ENCODE data around the gene PSKH1.

PSKH1 gene

DNA sequence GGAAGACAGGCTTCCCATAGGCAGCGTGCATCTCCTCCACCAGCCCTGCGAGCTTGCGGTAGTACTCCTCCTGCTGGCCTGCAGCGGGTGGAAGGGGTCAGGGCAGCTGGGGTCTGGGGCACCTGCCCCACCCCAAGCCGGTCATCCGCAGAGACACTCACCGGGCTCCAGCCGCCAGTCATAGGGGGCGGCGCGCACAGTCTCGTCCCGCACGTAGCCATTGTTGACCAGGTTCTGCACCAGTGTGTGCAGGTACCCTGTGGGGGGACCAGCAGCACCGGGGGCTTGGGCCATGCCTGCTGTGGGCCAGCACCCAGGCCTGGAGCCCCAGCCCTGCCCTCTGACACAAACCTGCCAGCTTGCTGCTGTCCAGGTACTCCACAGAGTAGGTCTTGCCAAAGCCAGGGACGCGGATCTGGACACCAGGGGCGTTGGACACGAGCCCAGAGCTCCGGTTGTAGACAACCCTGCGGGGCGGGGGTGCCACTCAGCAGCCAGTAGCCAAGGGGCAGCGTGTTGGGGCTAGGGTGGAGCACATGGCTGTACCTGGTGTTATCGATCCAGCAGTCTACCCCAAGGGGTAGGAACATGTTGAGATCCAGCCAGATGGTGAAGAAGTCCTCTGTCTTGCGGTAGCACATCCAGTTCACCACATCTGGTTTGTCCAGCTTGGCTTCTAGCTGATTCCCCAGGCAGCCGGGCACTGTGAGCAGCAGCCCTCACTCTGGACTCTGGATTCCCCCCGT is 49.6 kb downstream of the PSKH1 start:
- DNase-seq, result no peak

DNA sequence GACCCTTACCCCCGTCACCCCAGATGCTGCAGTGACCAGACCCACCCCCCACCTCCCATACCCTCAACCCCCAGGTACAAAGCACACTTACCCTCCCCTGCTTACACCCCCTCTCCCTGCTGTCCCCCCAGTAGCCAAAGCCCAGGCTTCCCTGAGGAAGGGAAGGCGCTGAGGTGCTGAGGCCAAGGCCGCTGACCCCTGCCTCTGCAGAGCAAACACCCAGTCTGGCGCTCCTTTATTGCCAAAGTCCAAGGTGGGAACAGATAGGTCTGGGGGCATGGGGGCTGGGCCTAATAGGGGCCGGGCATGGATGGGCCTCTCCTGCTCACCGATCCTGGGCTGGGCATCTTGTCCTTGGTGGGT is 50.2 kb downstream of the PSKH1 start:
- no peak for DNase-seq

DNA sequence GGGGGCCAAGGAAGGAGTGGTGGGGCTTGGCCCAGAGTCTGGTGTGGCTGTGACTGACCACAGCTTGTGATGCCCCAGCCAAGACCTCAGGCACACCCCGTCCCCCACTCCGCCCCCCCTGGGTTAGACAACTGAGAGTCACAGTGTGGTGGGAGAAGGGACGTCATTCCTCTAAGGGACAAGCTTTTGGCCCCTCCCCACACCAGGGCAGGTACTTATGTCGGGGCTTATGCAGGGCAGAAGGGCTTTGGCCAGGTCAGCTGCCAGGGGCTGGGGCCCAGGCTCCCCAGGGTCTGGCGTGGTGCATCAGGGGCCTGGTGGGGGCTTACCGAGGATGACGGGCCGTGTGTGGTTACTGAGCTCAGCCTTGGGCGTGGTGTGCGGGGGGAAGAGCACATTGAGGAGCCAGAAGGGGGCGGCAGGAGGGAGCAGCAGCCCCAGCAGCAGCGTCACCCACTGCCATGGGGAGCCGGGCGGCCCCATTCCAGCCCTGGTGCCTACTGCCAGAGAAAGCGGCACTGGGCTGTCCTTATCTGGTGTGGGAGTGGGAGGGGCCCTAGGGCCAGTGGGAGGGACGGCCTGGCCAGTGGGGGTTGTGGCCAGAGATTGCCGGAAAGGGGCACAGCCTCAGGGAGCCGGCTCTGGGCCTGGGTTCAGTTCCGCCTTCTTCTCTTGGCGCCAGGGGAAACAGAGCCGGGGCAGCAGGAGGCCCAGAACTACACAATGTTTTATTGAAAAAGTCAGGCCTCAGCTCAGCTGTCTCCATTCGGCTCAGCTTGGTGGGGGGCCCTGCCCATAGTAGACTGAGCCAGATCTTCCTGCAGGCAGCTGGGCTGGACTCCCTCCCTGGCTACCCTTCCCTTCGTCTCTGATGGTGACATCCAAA is 50.8 kb downstream of the PSKH1 start, which contains the start of gene LCAT:
LCAT (minus strand) TSS at position 502 of the 886 bp plus-strand sequence; CDS start at position 483, 19 bp downstream.
- no peak for DNase-seq

DNA sequence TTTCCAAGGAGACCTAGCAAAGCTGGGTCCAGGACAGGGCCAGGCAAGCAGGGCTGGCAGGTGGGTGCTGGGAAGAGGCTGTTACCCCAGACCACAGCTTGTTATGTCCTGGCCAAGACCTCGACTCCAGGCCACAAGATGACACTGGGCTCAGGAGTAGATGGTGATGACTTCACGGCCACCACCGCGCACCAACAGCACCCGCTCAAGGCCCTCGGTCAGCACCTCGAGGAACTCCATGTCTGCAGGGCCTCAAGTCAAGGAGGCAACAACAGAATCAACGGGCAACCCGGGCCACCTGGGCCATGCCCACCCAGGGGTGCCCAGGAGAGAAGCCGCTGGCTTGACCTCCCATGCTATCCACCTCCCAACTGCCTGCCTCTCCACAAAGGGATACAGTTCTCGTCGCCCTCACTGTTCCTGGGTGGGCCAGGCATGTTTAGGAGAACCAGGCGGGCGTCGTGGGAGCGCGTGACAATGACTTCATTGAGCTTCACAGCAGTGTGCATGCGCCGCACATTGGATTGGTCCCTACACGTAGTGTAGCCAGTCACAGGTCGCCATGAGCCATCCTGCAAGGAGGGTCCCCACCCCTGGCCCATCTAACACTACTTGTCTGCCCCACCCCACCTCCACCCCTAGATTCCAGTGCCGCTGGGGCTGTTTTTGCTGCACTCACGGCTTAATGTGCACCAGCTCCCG is 51.8 kb downstream of the PSKH1 start:
- no peak for DNase-seq

DNA sequence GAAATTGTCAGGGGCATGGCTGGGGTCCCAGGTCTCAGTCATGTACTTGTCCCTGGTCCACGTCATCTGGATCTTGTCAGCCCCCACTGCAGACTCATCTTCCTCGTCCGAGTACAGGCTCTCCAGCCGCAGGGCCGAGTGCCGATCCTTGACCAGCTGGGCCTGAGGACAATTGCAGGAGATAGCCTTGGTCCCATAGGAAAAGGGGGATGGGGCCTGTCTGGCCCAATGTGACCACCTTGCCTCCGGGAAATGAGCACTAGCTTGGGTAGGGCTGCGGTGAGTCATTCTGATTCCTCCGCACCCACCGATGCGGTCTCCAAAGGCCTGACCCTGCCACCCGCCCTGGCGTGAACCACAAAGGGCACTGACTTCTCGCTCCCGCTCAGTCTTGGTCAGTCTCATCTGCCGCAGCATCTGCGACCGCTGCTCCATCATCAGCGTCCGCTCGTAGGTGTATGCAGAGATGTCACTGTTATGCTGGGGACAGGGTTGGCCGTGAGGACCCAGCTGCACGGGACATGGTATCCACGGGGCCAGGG is 52.4 kb downstream of the PSKH1 start:
- DNase-seq, result no peak

DNA sequence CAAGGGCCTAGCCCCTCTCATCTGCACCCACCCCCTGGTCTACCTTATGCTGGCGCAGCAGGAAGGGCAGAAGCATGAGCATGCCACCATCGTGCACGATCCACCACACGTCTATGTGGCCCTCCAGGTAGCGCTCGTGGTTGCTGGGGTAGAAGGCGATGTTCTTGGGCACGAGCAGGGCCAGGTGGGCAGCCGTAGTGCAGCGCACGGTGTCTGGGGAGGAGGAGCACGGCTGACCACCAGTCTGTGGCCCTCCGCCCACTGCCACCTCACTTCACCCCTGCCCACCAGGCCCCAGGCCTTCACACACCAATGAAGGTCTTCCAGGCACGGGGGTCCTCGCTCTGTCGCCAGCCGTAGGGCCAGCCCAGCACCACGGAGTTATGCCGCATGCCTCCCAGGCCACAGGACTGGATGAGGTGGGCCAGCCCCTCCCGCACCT is 53.1 kb downstream of the PSKH1 start:
- no peak for DNase-seq

DNA sequence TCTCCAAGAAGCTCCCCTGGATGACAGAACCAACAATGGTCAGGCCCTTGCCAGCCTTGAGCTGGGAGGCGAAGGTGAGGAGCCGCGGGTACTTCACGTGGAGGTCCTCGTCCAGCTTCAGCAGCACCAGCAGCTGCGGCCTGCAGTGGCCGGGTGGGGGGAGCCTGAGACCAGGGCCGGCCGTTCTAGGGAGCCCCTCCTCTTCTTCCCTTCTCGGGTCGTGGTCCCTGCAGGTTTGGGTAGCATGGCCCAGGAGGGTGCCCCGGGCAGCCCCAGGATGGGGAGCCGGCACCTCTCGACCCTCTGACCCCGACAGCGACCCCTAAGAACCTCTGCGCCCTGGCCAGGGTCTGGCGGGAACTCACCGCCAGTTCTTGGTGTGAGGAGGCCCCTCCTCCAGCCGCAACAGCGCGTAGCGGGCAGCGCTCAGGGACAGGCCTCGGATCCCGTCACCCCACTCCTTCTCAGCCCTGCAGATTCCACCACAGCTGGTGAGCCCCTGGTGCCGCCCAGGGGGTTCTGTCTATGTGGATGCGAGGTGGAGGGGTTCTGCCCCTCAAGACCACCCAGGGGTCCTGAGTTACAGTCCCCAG is 54.0 kb downstream of the PSKH1 start:
- no peak for DNase-seq

DNA sequence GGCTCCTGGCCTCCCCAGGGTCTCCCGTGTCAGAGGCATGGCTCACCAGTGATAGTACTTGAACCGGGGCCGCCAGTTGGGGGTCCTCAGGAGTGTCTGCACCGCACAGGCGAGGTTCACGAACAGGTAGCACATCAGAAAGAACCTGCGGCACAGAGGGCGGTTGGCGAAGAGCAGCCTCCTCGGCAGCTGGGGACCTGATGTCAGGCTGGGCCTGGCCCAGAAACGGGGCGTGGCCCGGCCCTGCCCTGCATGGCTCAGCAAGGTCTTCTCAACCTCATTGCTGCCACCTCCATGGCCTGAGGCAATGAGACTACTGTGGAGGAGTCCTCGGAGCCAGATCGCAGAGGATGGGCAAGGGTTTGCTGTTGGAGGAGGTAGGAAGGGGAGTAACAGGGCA is 55.0 kb downstream of the PSKH1 start:
- DNase-seq, result no peak

DNA sequence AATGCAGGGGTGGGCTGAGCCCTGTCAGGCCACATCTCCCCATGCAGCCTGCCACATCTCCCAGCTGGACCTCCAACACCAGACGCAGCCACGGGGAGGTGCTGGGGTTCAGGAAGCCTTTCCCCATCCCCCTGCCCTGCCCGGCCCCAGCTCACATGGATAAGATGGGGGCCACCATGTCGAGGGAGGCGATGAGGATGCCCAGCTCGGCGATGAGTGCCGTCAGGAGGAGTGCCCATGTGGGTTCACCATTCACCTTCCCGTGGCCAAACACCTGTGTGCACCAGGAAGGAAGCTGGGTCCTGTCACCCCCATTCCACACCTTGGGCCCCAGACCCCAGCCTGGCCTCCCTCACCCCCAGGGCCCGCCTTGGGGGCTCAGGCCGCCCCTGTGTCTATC is 56.6 kb downstream of the PSKH1 start:
- DNase-seq, result no peak

DNA sequence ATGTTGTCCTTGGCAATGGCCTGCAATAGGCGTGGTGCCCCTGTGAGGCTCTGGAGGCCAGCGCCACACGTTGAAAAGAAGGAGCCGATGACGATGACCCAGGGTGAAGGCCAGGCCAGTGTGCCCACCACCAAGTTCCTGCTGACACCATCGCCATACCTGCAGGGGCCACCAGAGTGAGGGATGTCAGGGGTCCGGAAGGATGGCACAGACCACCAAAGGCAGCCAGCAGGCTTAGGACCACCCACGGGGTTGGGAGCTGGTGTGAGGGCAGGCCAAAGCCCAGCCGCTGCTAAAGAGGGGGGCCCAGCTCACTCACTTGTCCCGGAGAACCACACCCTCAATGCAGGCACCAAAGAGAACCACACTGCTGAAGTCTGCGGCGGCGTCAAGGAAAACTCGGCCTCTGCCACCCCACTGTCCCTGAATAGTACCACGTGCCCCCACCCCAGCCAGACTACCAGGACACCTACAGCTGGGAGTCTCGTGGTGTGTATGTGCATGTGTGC is 57.3 kb downstream of the PSKH1 start:
- DNase-seq, result no peak

DNA sequence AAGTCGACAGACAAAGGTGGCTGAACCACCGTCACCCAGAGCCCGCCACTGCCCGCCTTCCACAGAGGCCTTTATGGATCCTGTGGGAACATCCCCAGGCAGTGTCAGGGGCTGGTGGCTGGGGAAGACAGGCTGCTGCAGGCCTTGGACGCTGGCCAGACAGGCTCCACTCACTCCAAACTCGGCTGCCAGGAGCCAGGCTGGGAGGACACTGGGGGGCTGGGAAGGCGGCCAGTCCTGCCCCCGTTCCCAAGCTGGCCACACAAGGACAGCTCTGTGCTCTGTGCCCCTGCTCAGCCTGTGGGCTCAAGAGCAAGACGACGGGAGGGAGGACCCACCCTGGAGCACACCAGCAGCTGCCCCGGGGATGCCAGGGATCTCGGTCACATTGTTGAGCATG is 58.4 kb downstream of the PSKH1 start:
- DNase-seq, result no peak

DNA sequence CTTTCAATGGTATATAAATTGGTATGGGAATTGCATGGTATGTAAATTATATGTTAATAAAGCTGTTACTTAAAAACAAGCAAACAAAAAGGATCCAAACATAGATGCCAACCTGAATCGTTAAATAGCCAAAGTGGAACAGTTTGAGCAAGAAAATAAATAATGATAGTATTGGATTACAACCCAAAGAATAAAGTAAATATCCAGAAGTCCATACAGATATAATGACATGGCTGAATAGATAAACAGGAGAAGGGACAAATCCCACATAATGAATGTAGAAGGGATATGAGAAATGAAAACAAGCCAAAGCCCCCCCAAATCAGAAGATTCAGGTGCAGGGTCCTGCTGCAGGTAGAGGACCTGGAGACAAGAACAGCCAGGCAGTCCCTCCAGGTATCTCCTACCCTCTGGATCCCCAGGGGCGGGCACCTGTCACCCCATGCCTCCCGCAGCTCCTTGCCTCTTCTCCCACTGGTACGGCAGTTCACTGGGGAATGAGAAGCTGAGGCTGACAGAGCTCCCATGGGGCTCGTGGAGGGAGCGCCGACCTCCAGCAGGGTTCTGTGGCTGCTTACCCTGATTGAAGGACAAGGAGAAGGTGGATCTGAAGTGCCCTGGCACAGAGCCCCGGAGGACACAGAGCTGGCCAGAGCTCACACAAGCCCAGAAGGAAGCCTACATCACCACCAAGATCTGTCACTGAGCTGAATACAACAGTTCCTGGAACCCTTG is 60.8 kb downstream of the PSKH1 start:
- DNase-seq, result no peak

DNA sequence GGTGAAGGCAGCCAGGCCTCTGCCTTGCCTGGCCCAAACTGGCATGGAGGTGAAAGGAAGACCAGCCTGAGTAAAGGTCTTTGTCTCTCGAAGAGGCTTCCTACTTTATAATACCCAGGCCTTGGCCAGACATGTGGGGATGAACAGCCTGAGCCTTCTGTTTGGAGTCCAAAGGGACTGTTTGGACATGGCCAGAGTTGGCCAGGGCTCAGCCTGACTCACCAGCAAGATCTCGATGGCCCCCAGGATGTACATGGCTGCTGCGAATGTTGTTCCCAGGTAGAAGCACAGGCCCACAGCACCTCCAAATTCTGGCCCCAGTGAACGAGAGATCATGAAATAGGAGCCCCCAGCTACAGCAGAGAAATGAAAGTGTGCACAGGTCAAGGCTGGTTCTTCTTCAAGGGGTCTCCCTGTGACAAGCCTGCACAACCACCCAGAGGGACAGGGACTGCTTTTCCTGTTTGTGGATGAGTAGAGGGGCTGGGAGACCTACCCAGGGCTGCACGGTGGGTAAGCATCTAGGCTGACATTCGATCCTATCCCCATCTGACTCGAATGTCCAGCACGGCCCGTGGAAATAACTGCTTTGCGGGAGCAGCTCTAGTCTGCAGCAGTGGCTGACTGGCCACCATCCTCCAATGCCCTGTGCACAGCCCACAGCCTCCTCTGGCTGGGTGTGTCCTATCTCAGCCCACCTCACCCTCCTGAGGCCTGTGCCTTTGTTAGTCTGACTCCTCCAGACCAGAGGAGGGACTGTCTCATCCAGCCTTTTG is 61.6 kb downstream of the PSKH1 start:
- no peak for DNase-seq

DNA sequence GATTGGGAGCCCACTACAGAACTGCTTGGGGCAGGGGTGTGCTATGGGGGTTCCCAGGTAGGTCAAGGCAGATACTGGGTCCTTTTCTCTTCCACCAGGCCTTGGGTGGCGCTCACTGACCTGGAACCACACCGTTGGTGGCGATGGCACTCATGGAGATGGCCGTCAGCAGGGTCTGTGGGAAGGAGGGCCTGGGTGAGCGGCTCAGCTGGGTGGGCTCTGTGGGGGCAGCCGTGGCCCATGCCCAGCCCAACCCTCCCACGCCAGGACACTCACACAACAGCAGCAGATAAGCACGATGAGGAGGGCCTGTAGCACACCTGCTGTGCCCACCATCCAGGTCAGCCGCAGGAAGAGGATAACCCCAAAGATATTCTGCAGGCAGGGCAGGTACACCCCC is 64.6 kb downstream of the PSKH1 start:
- DNase-seq, result no peak

DNA sequence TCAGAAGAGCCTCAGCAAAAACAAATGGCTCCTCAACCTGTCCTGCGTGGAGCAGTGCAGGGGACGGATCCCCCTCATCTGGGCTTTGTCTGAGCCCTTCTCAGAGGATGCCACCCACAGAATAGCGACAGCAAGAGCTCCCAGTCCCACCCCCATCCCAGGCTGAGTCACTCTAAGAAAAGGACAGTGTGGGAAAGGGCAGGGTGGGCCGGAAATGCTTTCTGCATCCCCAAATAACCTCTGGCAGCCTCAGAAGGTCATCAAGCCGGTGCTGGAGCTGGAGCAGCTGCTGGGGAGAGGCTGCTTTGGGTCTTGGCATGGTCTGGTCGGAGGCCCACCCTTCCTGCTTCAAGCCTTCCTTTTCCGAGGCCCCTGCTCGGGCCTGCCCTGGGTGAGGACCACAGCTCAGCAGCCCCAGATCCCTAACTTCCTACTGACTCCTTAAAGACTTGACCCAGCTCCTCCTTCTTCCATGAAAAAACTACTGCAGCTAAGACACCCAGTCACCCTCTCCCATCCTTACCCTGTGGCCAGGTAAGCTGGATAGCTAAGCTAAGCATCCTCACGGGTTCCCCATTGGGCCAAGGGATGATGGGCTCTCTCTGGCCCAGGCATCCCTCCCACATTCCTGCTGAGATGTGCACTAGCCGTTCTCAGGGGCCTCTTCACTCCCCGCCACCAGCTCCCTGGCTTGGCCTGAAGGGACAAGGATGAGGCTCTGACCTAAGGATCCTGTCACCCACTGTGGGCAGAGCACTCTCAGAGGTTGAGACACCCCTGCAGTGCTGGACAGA is 66.7 kb downstream of the PSKH1 start:
- no peak for DNase-seq

DNA sequence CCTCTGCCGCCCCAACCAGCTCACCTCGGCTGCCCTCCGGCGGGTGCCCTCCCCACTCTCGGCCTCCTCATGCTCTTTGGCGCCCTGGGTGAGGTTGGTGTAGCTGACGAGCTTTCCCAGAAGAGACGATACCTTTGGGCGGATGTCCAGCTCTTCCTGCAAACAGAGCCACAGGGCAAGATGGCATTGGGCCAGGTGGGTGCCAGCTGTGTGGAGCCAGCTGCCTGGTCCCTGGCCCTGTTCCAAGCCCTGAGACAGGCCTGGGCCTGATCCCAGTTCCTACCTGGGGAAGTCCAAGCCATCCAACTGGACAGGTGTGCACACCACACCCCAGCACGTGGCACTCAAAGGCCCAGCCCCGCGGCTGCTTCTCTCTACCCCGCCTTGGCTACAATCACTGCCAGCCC is 68.5 kb downstream of the PSKH1 start:
- no peak for DNase-seq

DNA sequence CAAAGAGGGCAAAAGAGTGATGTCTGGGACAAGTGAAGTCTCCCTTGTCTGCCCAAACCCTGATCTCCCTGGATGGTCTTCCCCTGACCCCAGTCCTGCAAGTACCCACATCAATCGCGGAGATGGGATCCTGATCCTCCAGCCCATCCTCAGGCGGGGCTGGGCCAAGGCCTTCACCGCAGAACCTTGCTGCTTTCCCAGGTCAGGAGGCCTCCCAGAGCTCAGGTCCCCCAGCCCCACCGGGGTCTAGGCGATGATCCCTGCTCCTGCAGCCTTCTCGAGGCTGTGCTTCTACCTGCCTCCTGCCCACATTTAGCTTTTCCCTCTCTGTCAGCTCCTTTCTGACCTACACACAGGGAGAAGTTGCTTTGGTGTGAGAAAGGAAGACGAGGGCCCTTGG is 69.1 kb downstream of the PSKH1 start:
- no peak for DNase-seq

DNA sequence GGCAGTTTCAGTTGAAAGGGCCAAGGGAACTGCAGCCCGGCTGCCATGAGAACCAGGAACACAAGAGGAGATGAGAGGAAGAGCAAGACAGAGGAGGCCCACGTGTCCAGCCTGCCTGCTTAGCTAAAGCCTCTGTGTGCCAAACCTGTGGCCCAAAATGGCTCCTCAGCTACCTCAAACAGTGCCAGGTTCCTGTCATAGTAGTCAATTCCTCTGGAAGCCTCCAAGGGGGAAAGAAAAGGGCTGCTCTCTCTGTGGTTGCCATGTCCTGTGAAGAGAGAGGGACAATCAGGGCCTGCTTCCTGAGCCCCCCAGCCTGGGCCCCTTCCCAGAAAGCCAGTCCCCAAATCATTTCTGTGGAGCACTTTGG is 70.2 kb downstream of the PSKH1 start:
- no peak for DNase-seq

DNA sequence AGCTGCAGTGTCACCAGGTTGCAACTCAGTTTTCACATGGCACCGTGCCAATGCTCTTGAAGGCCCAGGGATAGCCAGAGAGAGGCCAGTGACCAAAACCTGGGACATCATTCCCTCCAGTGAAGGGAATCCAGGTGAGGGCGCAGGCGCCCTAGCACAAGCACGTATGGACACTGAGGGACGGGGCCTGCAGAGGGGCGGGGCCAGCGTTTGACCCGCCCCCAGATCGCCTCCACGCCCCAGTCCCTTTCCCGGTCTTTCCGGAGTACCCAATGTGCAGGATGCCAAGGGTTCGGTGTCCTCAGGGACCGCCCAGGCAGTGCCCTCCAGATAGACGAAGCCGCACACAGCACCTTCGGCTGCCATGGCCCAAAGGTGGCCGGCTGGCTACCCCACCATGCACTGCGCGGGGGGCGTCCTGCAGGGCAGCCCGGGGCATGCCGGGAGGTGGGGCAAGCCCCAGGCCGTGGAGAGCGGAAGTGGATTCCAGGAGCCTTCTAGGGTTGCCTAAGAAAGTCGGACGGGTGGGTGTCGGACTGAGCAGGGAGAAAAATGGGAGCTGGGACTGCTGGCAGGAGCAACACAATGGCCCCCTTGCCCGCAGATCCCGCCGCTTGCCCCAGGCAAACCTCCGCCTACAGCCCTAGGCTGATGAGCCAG is 70.7 kb downstream of the PSKH1 start:
- no peak for DNase-seq

Data from GDM1 (cell line).